ENCODE data around the gene ANKRA2. TPM values are rescaled to one million over a fixed set of nuclear protein-coding genes. Genes with fewer than 3 reads are reported as not detected.

The ANKRA2 gene
- total RNA-seq, 4 donors from 2014 or later: 9.2 to 17.1 (median 12.7) TPM

DNA sequence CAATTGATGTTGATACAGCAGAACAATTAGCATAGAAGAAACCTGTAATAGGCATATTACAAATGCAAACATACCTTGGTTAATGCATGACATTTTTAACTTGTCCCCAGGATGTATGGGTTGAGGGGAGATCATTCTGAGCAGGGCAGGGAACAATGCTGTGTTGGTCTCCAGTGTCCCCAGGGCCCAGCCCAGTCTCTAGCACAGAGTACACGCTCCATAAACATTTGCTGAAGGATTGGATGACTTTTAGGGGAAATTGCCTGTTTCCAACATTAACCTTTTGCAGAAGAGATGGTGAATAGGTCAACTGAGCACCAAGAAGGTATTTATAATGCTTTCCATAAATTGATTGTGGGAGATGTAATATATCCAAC lies 20.0 kb downstream of the ANKRA2 start:
- no peak for DNase-seq
- ATAC-seq: no peak
- TF ChIP-seq CTCF (IDR thresholded peaks at IDR 0.05 in 4 of 5, conservative IDR thresholded peaks at IDR 0.05 in 1 of 5) (no peak), POLR2A (IDR thresholded peaks at IDR 0.05) (no peak)
- peaks cover 0 to 3% (median 3%) of the 10 kb centered on the region in 3 donors for H3K27me3 ChIP-seq
- intact Hi-C loops (cut with DNase I; ENCODE audit: low total_unique reads) (no loop called here), in situ Hi-C loops (cut with MboI; ENCODE audit: low sequenced_read_pairs in 4 of 4) (no loop called here)
- no peak overlapping the region for H3K27ac ChIP-seq
- H3K9me3 ChIP-seq: no peaks in the 10 kb centered on the region
- no peaks in the 10 kb centered on the region for H3K36me3 ChIP-seq
- no peaks in the 10 kb centered on the region for H3K4me1 ChIP-seq
- H3K4me3 ChIP-seq: no peak overlapping the region

GRCh38 chr5:73544429-73545402 lies 20.7 kb downstream of the ANKRA2 start:
- peak; percentile 49 to 62 for ATAC-seq
- intact Hi-C loops (cut with DNase I; ENCODE audit: low total_unique reads): no loop called here

GRCh38 chr5:73542020-73542419 lies 23.4 kb downstream of the ANKRA2 start:
- TF ChIP-seq CTCF (IDR thresholded peaks at IDR 0.05 in 4 of 5, conservative IDR thresholded peaks at IDR 0.05 in 1 of 5) (no peak), POLR2A (IDR thresholded peaks at IDR 0.05) (no peak)
- intact Hi-C loops (cut with DNase I; ENCODE audit: low total_unique reads) (no loop called here), in situ Hi-C loops (cut with MboI; ENCODE audit: low sequenced_read_pairs in 4 of 4) (no loop called here)
- ATAC-seq (no peak), DNase-seq (no peak)
- Histone ChIP-seq H3K27me3 (peaks cover 0 to 3% (median 3%) of the 10 kb centered on the region in 3 donors), H3K9me3 (no peaks in the 10 kb centered on the region), H3K4me1 (no peaks in the 10 kb centered on the region), H3K36me3 (no peaks in the 10 kb centered on the region), H3K27ac (no peak overlapping the region), H3K4me3 (no peak overlapping the region)

More at GRCh38 chr5:73544429-73545402, 20.7 kb downstream of the ANKRA2 start:
- no peak overlapping the region for H3K27ac ChIP-seq
- H3K27me3 ChIP-seq: peaks cover 0 to 3% (median 3%) of the 10 kb centered on the region in 3 donors
- no peak for DNase-seq
- no peaks in the 10 kb centered on the region for H3K9me3 ChIP-seq
- in situ Hi-C loops (cut with MboI; ENCODE audit: low sequenced_read_pairs in 4 of 4): no loop called here
- no peak overlapping the region for H3K4me3 ChIP-seq
- H3K4me1 ChIP-seq: no peaks in the 10 kb centered on the region
- no peak for TF ChIP-seq POLR2A (IDR thresholded peaks at IDR 0.05)
- TF ChIP-seq CTCF (IDR thresholded peaks at IDR 0.05 in 4 of 5, conservative IDR thresholded peaks at IDR 0.05 in 1 of 5): no peak
- no peaks in the 10 kb centered on the region for H3K36me3 ChIP-seq

DNA sequence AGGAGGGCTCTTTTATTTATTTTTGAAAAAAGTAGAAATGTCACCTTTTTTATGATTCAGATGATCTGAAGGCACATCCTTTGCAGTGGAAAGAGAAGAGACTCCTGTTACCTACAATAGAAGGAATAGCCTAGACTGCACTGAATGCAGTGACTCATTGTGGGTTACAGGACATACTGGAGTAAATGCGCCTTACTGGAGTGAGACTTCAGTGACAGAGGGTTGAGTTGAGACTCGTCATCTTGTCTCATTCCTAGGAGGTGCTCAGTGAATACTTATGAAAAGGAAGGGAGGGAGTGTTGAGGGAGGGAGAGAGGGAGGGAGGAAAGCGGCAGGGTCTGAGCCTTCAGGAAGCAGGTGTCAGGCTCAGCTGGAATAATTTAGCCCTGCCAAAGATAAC lies 25.2 kb downstream of the ANKRA2 start:
- Histone ChIP-seq H3K36me3 (no peaks in the 10 kb centered on the region), H3K27me3 (peaks cover 0 to 3% (median 3%) of the 10 kb centered on the region in 3 donors), H3K27ac (no peak overlapping the region), H3K4me3 (no peak overlapping the region), H3K4me1 (no peaks in the 10 kb centered on the region), H3K9me3 (no peaks in the 10 kb centered on the region)
- in situ Hi-C loops (cut with MboI; ENCODE audit: low sequenced_read_pairs in 4 of 4) (no loop called here), intact Hi-C loops (cut with DNase I; ENCODE audit: low total_unique reads) (no loop called here)
- no peak for ATAC-seq
- no peak for TF ChIP-seq POLR2A (IDR thresholded peaks at IDR 0.05)
- TF ChIP-seq CTCF (IDR thresholded peaks at IDR 0.05 in 4 of 5, conservative IDR thresholded peaks at IDR 0.05 in 1 of 5): no peak
- DNase-seq: no peak
